ENCODE measurements around the gene MICAL3.

MICAL3 gene

DNA sequence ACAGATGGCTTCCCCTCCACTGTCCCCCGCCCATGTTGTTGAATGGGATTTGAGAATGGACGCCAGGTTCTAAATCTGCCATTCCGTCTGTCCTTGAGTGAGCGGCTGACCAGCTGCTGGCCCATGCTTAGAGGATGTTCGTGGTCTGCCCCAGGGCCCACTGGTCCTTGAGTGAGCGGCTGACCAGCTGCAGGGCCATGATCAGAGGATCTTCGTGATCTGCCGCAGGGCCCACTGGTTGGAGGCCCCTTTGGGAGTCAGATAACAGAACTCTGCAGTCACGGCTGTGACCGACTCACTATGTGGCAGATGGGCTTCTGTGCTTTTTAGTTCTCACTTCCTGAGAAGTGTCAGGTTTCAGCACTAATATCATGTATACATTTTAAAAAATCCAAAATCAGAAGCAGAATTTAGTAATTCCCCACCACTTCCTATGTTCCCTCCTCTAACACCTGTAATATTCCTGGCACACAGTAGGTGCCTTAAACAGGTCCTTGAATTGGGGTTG lies 54.1 kb downstream of the MICAL3 start:
- Histone ChIP-seq H3K27ac (ENCODE audit: low read length) (no peak overlapping the region), H3K27me3 (ENCODE audit: control insufficient read depth in 1 of 2, insufficient read depth in 2 of 2, low read length in 2 of 2) (no peaks in the 10 kb centered on the region), H3K9ac (ENCODE audit: low read length in 2 of 2) (no peak overlapping the region)

GRCh38 chr22:17969701-17970113 lies 54.7 kb downstream of the MICAL3 start:
- Histone ChIP-seq H3K27ac (ENCODE audit: low read length) (no peak overlapping the region), H3K4me3 (ENCODE audit: low read length in 2 of 2) (peak overlapping the region in 1 of 2 donors; percentile 8), H3K36me3 (ENCODE audit: control insufficient read depth in 2 of 2, insufficient read depth in 2 of 2, low read length in 2 of 2) (peaks cover 5% of the 10 kb centered on the region in 2 donors), H3K9me3 (ENCODE audit: control insufficient read depth in 2 of 2, low read length in 2 of 2) (no peaks in the 10 kb centered on the region), H3K4me1 (ENCODE audit: control insufficient read depth, insufficient read depth, low read length) (peaks cover 42% of the 10 kb centered on the region), H3K27me3 (ENCODE audit: control insufficient read depth in 1 of 2, insufficient read depth in 2 of 2, low read length in 2 of 2) (no peaks in the 10 kb centered on the region), H3K9ac (ENCODE audit: low read length in 2 of 2) (peak overlapping the region in 1 of 2 donors; percentile 5)

More for the DNA sequence above, 54.1 kb downstream of the MICAL3 start:
- Histone ChIP-seq H3K9me3 (ENCODE audit: control insufficient read depth in 2 of 2, low read length in 2 of 2) (no peaks in the 10 kb centered on the region), H3K36me3 (ENCODE audit: control insufficient read depth in 2 of 2, insufficient read depth in 2 of 2, low read length in 2 of 2) (peaks cover 5% of the 10 kb centered on the region in 2 donors), H3K4me3 (ENCODE audit: low read length in 2 of 2) (peak overlapping the region in 1 of 2 donors; percentile 8), H3K4me1 (ENCODE audit: control insufficient read depth, insufficient read depth, low read length) (peaks cover 42% of the 10 kb centered on the region)

GRCh38 chr22:17968126-17968525 lies 56.2 kb downstream of the MICAL3 start:
- H3K9ac ChIP-seq (ENCODE audit: low read length in 2 of 2) = no peak overlapping the region
- no peak overlapping the region for H3K27ac ChIP-seq (ENCODE audit: low read length)
- no peak overlapping the region for H3K4me3 ChIP-seq (ENCODE audit: low read length in 2 of 2)
- H3K9me3 ChIP-seq (ENCODE audit: control insufficient read depth in 2 of 2, low read length in 2 of 2) = no peaks in the 10 kb centered on the region
- H3K27me3 ChIP-seq (ENCODE audit: control insufficient read depth in 1 of 2, insufficient read depth in 2 of 2, low read length in 2 of 2) = no peaks in the 10 kb centered on the region
- H3K36me3 ChIP-seq (ENCODE audit: control insufficient read depth in 2 of 2, insufficient read depth in 2 of 2, low read length in 2 of 2) = no peaks in the 10 kb centered on the region
- H3K4me1 ChIP-seq (ENCODE audit: control insufficient read depth, insufficient read depth, low read length) = peaks cover 55% of the 10 kb centered on the region

DNA sequence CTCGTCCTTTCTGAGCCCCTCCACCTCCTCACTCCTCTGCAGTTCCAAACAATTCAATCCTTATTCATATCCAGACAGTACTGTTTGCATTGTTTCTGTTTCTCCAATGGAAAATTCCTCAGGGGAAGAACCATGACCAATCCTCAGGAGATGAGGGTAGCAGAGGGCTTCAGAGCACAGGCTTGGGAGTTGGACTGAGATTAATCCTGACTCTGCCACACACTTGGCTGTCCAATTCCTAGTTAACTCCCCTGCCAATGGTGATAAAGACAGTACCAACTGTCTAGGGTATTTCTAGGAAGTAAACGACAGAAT lies 58.0 kb downstream of the MICAL3 start:
- H3K4me1 ChIP-seq (ENCODE audit: control insufficient read depth, insufficient read depth, low read length) = peaks cover 39% of the 10 kb centered on the region
- no peak overlapping the region for H3K27ac ChIP-seq (ENCODE audit: low read length)

GRCh38 chr22:17965538-17966402 lies 58.6 kb downstream of the MICAL3 start:
- Histone ChIP-seq H3K36me3 (ENCODE audit: control insufficient read depth in 2 of 2, insufficient read depth in 2 of 2, low read length in 2 of 2) (no peaks in the 10 kb centered on the region), H3K27ac (ENCODE audit: low read length) (no peak overlapping the region), H3K9me3 (ENCODE audit: control insufficient read depth in 2 of 2, low read length in 2 of 2) (no peaks in the 10 kb centered on the region), H3K4me1 (ENCODE audit: control insufficient read depth, insufficient read depth, low read length) (peaks cover 34% of the 10 kb centered on the region), H3K4me3 (ENCODE audit: low read length in 2 of 2) (no peak overlapping the region), H3K9ac (ENCODE audit: low read length in 2 of 2) (no peak overlapping the region), H3K27me3 (ENCODE audit: control insufficient read depth in 1 of 2, insufficient read depth in 2 of 2, low read length in 2 of 2) (no peaks in the 10 kb centered on the region)

More for the DNA sequence above, 58.0 kb downstream of the MICAL3 start:
- Histone ChIP-seq H3K36me3 (ENCODE audit: control insufficient read depth in 2 of 2, insufficient read depth in 2 of 2, low read length in 2 of 2) (no peaks in the 10 kb centered on the region), H3K4me3 (ENCODE audit: low read length in 2 of 2) (no peak overlapping the region), H3K9ac (ENCODE audit: low read length in 2 of 2) (no peak overlapping the region), H3K9me3 (ENCODE audit: control insufficient read depth in 2 of 2, low read length in 2 of 2) (no peaks in the 10 kb centered on the region), H3K27me3 (ENCODE audit: control insufficient read depth in 1 of 2, insufficient read depth in 2 of 2, low read length in 2 of 2) (no peaks in the 10 kb centered on the region)

DNA sequence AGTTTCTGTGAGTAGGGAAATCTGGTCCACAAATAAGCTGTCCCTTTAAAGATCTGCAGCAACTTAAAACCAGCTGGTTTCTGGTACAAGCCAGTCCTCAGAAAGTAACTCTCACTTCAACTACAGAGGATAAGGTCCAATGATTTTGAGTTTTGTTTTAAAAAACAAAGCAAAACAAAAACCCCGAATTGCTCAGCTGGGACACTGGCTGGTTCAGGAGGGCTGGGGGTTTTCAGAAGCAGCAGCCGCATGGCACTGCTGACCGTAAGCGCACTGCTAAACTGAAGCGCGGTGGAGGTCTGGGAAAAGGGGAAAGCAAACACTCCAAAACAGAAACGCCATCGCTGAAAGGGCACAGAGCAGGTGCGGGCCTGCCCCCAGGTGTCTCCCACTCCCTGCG lies 59.7 kb downstream of the MICAL3 start:
- Histone ChIP-seq H3K36me3 (ENCODE audit: control insufficient read depth in 2 of 2, insufficient read depth in 2 of 2, low read length in 2 of 2) (peaks cover 0 to 4% of the 10 kb centered on the region in 2 donors), H3K9me3 (ENCODE audit: control insufficient read depth in 2 of 2, low read length in 2 of 2) (no peaks in the 10 kb centered on the region), H3K4me1 (ENCODE audit: control insufficient read depth, insufficient read depth, low read length) (peaks cover 26% of the 10 kb centered on the region), H3K27me3 (ENCODE audit: control insufficient read depth in 1 of 2, insufficient read depth in 2 of 2, low read length in 2 of 2) (no peaks in the 10 kb centered on the region), H3K9ac (ENCODE audit: low read length in 2 of 2) (peak overlapping the region in 1 of 2 donors; percentile 12), H3K4me3 (ENCODE audit: low read length in 2 of 2) (peak overlapping the region in 1 of 2 donors; percentile 54), H3K27ac (ENCODE audit: low read length) (peak overlapping the region; percentile 58)

DNA sequence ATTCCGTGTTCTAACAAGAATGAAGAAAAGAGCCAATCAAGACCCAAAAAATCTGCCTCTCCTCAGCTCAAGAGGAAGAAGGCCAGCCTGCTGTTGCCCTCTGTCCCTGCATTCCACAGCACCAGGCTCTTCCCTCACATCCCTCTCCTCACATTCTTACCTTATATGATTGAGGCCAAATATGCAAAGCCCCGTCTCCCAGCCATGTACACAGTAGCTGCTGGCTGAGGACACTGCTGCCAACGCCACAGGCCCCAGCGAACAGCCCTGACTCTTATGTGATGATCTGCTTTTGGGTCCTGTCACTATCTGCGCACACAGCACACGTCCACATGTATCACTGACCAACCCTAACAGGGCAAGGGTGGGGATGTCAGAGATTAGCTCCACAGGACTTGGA lies 60.2 kb downstream of the MICAL3 start:
- H3K27ac ChIP-seq (ENCODE audit: low read length) = peak overlapping the region; percentile 58
- peak overlapping the region in 1 of 2 donors; percentile 54 for H3K4me3 ChIP-seq (ENCODE audit: low read length in 2 of 2)
- H3K36me3 ChIP-seq (ENCODE audit: control insufficient read depth in 2 of 2, insufficient read depth in 2 of 2, low read length in 2 of 2) = peaks cover 0 to 4% of the 10 kb centered on the region in 2 donors
- peaks cover 24% of the 10 kb centered on the region for H3K4me1 ChIP-seq (ENCODE audit: control insufficient read depth, insufficient read depth, low read length)
- H3K9ac ChIP-seq (ENCODE audit: low read length in 2 of 2) = peak overlapping the region in 1 of 2 donors; percentile 12
- H3K9me3 ChIP-seq (ENCODE audit: control insufficient read depth in 2 of 2, low read length in 2 of 2) = no peaks in the 10 kb centered on the region
- H3K27me3 ChIP-seq (ENCODE audit: control insufficient read depth in 1 of 2, insufficient read depth in 2 of 2, low read length in 2 of 2) = no peaks in the 10 kb centered on the region

DNA sequence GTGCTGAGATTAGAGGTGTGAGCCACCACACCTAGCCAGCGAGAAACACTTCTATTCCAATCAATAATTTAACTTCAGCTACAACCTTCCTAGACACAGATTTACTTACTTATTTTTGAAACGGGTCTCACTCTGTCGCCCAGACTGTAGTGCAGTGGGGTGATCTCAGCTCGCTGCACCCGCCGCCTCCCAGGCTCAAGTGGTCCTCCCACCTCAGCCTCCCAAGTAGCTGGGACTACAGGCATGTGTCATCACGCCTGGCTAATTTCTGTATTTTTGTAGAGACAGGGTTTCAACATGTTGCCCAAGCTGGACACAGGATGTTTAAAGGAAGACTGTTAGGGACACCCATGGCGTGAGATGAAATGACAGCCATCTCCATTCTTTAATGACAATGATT lies 61.3 kb downstream of the MICAL3 start:
- Histone ChIP-seq H3K4me3 (ENCODE audit: low read length in 2 of 2) (no peak overlapping the region), H3K9me3 (ENCODE audit: control insufficient read depth in 2 of 2, low read length in 2 of 2) (no peaks in the 10 kb centered on the region), H3K9ac (ENCODE audit: low read length in 2 of 2) (no peak overlapping the region), H3K36me3 (ENCODE audit: control insufficient read depth in 2 of 2, insufficient read depth in 2 of 2, low read length in 2 of 2) (peaks cover 0 to 4% of the 10 kb centered on the region in 2 donors), H3K4me1 (ENCODE audit: control insufficient read depth, insufficient read depth, low read length) (peaks cover 26% of the 10 kb centered on the region), H3K27ac (ENCODE audit: low read length) (no peak overlapping the region), H3K27me3 (ENCODE audit: control insufficient read depth in 1 of 2, insufficient read depth in 2 of 2, low read length in 2 of 2) (no peaks in the 10 kb centered on the region)

DNA sequence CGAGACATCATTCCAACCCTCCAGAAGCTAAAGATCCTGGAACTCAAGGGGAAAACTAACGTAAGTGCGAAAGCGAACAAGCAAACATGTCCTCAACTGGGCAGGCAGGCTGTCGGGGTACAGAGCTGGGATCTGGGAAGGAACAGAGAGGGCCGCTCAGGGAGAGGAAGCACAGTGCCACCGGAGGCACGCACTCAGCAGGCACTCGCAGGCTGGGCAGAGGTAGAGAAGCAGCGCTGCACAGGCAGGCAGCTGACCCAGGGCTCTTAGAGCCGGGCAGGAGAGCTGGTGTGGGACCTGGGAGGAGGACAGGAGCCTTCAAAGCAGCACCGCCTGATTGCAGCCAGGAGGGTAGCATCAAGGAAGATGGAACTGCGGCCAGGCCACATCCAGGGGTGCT lies 62.2 kb downstream of the MICAL3 start:
- no peaks in the 10 kb centered on the region for H3K27me3 ChIP-seq (ENCODE audit: control insufficient read depth in 1 of 2, insufficient read depth in 2 of 2, low read length in 2 of 2)
- H3K27ac ChIP-seq (ENCODE audit: low read length) = no peak overlapping the region
- peaks cover 0 to 4% of the 10 kb centered on the region in 2 donors for H3K36me3 ChIP-seq (ENCODE audit: control insufficient read depth in 2 of 2, insufficient read depth in 2 of 2, low read length in 2 of 2)
- peaks cover 30% of the 10 kb centered on the region for H3K4me1 ChIP-seq (ENCODE audit: control insufficient read depth, insufficient read depth, low read length)
- H3K9me3 ChIP-seq (ENCODE audit: control insufficient read depth in 2 of 2, low read length in 2 of 2) = no peaks in the 10 kb centered on the region
- H3K9ac ChIP-seq (ENCODE audit: low read length in 2 of 2) = no peak overlapping the region
- H3K4me3 ChIP-seq (ENCODE audit: low read length in 2 of 2) = no peak overlapping the region

GRCh38 chr22:17961446-17961729 lies 63.0 kb downstream of the MICAL3 start:
- H3K27ac ChIP-seq (ENCODE audit: low read length) = no peak overlapping the region
- H3K9me3 ChIP-seq (ENCODE audit: control insufficient read depth in 2 of 2, low read length in 2 of 2) = no peaks in the 10 kb centered on the region
- H3K4me3 ChIP-seq (ENCODE audit: low read length in 2 of 2) = no peak overlapping the region
- H3K36me3 ChIP-seq (ENCODE audit: control insufficient read depth in 2 of 2, insufficient read depth in 2 of 2, low read length in 2 of 2) = peaks cover 0 to 4% of the 10 kb centered on the region in 2 donors
- no peak overlapping the region for H3K9ac ChIP-seq (ENCODE audit: low read length in 2 of 2)
- no peaks in the 10 kb centered on the region for H3K27me3 ChIP-seq (ENCODE audit: control insufficient read depth in 1 of 2, insufficient read depth in 2 of 2, low read length in 2 of 2)
- peaks cover 30% of the 10 kb centered on the region for H3K4me1 ChIP-seq (ENCODE audit: control insufficient read depth, insufficient read depth, low read length)
